Neural progenitor cell (in vitro differentiated cells): Measurements from ENCODE around the gene ATP6V0E2. TPM values are rescaled to one million over a fixed set of nuclear protein-coding genes. Genes with fewer than 3 reads are reported as not detected.

Experiments used
- DNase-seq: peaks from one replicate; pipeline ENCODE4 v3.0.0-alpha.2; 2016; ENCODE audit warnings: low spot score
- H2AFZ ChIP-seq: fragments of 200-600 bp; sonication (generic); replicated peaks from 2 replicates; pipeline ENCODE4 v1.6.1; 2016; ENCODE audit warnings: antibody characterized with exemption
- H3F3A ChIP-seq: fragments of 200-600 bp; sonication (generic); 2 replicates; pipeline ENCODE4 v1.6.1; 2016; ENCODE audit warnings: antibody characterized with exemption, low read depth
- H3K27ac ChIP-seq: fragments of 200-600 bp; sonication (generic); 2 replicates; pipeline ENCODE4 v1.5.1; 2016; ENCODE audit warnings: mild to moderate bottlenecking
- H3K27me3 ChIP-seq: fragments of 200-600 bp; sonication (generic); 2 replicates; pipeline ENCODE4 v1.6.1; 2016; ENCODE audit warnings: mild to moderate bottlenecking, moderate library complexity
- H3K36me3 ChIP-seq: fragments of 200-600 bp; sonication (generic); 2 replicates; pipeline ENCODE4 v1.5.1; 2016
- H3K4me1 ChIP-seq: fragments of 200-600 bp; sonication (generic); 2 replicates; pipeline ENCODE4 v1.6.1; 2016; ENCODE audit warnings: mixed run types
- H3K4me2 ChIP-seq: fragments of 200-600 bp; sonication (generic); 2 replicates; pipeline ENCODE4 v1.6.1; 2016
- H3K4me3 ChIP-seq: fragments of 200-600 bp; sonication (generic); 2 replicates; pipeline ENCODE4 v1.5.1; 2016
- H3K79me2 ChIP-seq: fragments of 200-600 bp; sonication (generic); 2 replicates; pipeline ENCODE4 v1.6.1; 2016; ENCODE audit warnings: low read depth
- H3K9ac ChIP-seq: fragments of 200-600 bp; sonication (generic); 2 replicates; pipeline ENCODE4 v1.6.1; 2016
- H3K9me3 ChIP-seq: fragments of 200-600 bp; sonication (generic); 2 replicates; pipeline ENCODE4 v1.5.1; 2016; ENCODE audit warnings: low read depth
- H4K20me1 ChIP-seq: fragments of 200-600 bp; sonication (generic); 2 replicates; pipeline ENCODE4 v1.6.1; 2016; ENCODE audit warnings: low read depth
- H3K27ac Mint-ChIP-seq: 3 replicates; pipeline ENCODE4 v1.8.0; 2021; ENCODE audit warnings: mixed read lengths
- H3K27me3 Mint-ChIP-seq: 2 replicates; pipeline ENCODE4 v1.8.0; 2022; ENCODE audit warnings: low read depth, mild to moderate bottlenecking, inconsistent platforms, moderate library complexity, mixed read lengths; ENCODE audit not compliant: insufficient read depth
- H3K36me3 Mint-ChIP-seq: 3 replicates; pipeline ENCODE4 v1.8.0; 2021; ENCODE audit warnings: mixed read lengths
- H3K4me1 Mint-ChIP-seq: 3 replicates; pipeline ENCODE4 v1.8.0; 2021; ENCODE audit warnings: mixed read lengths
- H3K4me3 Mint-ChIP-seq: 3 replicates; pipeline ENCODE4 v1.8.0; 2021; ENCODE audit warnings: mild to moderate bottlenecking, moderate library complexity, mixed read lengths
- H3K9me3 Mint-ChIP-seq: 3 replicates; pipeline ENCODE4 v1.8.0; 2020; ENCODE audit warnings: mixed read lengths
- EZH2 ChIP-seq: fragments of 200-600 bp; sonication (generic); IDR thresholded peaks from 2 replicates; pipeline ENCODE4 v1.6.1; 2017; ENCODE audit warnings: antibody characterized with exemption, mild to moderate bottlenecking, moderate library complexity
- EZH2phosphoT487 ChIP-seq: fragments of 200-600 bp; sonication (generic); IDR thresholded peaks from 2 replicates; pipeline ENCODE4 v1.6.1; 2017; ENCODE audit warnings: antibody characterized with exemption
- total RNA-seq: library from RNA; depleted of rRNA; stranded (reverse); fragments of >200 nt; gene quantifications from 2 replicates; pipeline ENCODE4 v1.2.3, GENCODE V29; 2015; ENCODE audit warnings: low replicate concordance
- TF ChIP-seq, protein P1 (sequence below): fragments of 200-600 bp; sonication (generic); IDR thresholded peaks from 2 replicates; pipeline ENCODE4 v1.5.1; 2017; ENCODE audit warnings: antibody characterized with exemption, mild to moderate bottlenecking

ATP6V0E2 gene
- total RNA-seq, 1 donor from 2014 or later: 14.6 TPM

DNA sequence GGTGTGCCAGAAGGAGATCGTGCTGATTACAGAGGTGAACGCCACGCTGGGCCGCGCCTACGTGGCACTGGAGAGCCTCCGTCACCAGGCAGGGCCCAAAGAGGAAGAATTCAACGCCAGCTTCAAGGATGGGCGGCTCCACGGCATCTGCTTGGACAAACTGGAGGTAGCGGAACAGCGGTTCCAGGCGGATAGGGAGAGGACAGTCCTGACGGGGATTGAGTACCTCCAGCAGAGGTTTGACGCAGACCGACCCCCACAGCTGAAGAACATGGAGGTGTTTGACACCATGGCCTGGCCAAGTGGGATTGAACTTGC, 12.1 kb upstream of the ATP6V0E2 start:
- no peak for DNase-seq
- Mint-ChIP-seq H3K27ac (no peak overlapping the region), H3K36me3 (peaks cover 16% of the 10 kb centered on the region), H3K4me1 (peaks cover under 1% of the 10 kb centered on the region), H3K4me3 (no peak overlapping the region), H3K9me3 (no peaks in the 10 kb centered on the region), H3K27me3 (peaks cover 2% of the 10 kb centered on the region)
- Histone ChIP-seq H3K27ac (no peak overlapping the region), H3K9ac (no peak overlapping the region), H3F3A (no peaks in the 10 kb centered on the region), H2AFZ (no peak overlapping the region), H3K27me3 (no peaks in the 10 kb centered on the region), H3K9me3 (no peaks in the 10 kb centered on the region), H3K36me3 (no peaks in the 10 kb centered on the region), H3K4me3 (no peak overlapping the region), H4K20me1 (no peaks in the 10 kb centered on the region), H3K4me1 (no peaks in the 10 kb centered on the region), H3K79me2 (no peaks in the 10 kb centered on the region), H3K4me2 (no peak overlapping the region)
- TF ChIP-seq, protein P1, sequence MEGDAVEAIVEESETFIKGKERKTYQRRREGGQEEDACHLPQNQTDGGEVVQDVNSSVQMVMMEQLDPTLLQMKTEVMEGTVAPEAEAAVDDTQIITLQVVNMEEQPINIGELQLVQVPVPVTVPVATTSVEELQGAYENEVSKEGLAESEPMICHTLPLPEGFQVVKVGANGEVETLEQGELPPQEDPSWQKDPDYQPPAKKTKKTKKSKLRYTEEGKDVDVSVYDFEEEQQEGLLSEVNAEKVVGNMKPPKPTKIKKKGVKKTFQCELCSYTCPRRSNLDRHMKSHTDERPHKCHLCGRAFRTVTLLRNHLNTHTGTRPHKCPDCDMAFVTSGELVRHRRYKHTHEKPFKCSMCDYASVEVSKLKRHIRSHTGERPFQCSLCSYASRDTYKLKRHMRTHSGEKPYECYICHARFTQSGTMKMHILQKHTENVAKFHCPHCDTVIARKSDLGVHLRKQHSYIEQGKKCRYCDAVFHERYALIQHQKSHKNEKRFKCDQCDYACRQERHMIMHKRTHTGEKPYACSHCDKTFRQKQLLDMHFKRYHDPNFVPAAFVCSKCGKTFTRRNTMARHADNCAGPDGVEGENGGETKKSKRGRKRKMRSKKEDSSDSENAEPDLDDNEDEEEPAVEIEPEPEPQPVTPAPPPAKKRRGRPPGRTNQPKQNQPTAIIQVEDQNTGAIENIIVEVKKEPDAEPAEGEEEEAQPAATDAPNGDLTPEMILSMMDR: no peak
- TF ChIP-seq EZH2phosphoT487 (no peak), EZH2 (no peak)

DNA sequence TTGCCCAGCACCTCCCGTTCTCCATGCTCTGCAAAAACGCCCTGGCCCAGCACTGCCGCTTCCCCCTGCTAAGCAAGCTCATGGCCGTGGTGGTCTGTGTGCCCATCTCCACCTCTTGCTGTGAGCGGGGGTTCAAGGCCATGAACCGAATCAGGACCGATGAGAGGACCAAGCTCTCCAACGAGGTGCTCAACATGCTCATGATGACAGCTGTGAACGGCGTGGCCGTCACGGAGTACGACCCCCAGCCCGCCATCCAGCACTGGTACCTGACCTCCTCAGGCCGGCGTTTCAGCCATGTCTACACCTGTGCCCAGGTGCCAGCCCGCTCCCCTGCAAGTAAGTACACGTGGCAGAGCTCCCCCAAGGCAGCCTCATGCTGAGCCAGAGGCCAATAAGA, 11.6 kb upstream of the ATP6V0E2 start:
- Histone ChIP-seq H3K27me3 (no peaks in the 10 kb centered on the region), H3K4me1 (no peaks in the 10 kb centered on the region), H3K9me3 (no peaks in the 10 kb centered on the region), H3K4me2 (no peak overlapping the region), H2AFZ (no peak overlapping the region), H3K27ac (no peak overlapping the region), H3K79me2 (no peaks in the 10 kb centered on the region), H3K9ac (no peak overlapping the region), H3F3A (no peaks in the 10 kb centered on the region), H4K20me1 (no peaks in the 10 kb centered on the region), H3K36me3 (no peaks in the 10 kb centered on the region), H3K4me3 (no peak overlapping the region)
- no peak overlapping the region for H3K27ac Mint-ChIP-seq
- DNase-seq: no peak
- peaks cover 2% of the 10 kb centered on the region for H3K27me3 Mint-ChIP-seq
- TF ChIP-seq, protein P1: no peak
- TF ChIP-seq EZH2phosphoT487 (no peak), EZH2 (no peak)
- peaks cover 16% of the 10 kb centered on the region for H3K36me3 Mint-ChIP-seq
- H3K4me1 Mint-ChIP-seq: no peaks in the 10 kb centered on the region
- no peaks in the 10 kb centered on the region for H3K9me3 Mint-ChIP-seq
- no peak overlapping the region for H3K4me3 Mint-ChIP-seq

DNA sequence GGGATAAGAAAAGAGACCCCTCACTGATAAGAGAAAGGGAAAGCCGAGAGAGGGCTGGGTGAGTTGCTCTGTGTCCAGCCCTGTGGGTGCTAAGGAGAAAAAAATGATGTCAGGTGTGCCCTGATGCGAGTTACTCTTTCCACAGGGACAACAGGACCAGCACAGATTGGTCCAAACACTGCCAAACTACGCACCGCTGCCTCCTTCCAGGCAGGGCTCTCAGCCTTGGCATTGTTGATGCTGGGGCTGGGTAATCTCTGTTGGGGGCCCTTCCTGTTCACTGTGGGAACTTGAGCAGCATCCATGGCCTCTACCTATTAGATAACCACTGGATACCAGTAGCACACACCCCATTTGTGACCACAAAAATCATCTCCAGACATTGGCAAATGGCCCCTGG, 10.3 kb upstream of the ATP6V0E2 start:
- no peak overlapping the region for H3K4me2 ChIP-seq
- no peak overlapping the region for H3K4me3 ChIP-seq
- Mint-ChIP-seq H3K27ac (no peak overlapping the region), H3K4me1 (no peaks in the 10 kb centered on the region), H3K9me3 (no peaks in the 10 kb centered on the region), H3K27me3 (peaks cover 2% of the 10 kb centered on the region), H3K4me3 (no peak overlapping the region), H3K36me3 (peaks cover 16% of the 10 kb centered on the region)
- no peaks in the 10 kb centered on the region for H3K4me1 ChIP-seq
- H3K9ac ChIP-seq: no peak overlapping the region
- TF ChIP-seq, protein P1: no peak
- TF ChIP-seq EZH2phosphoT487 (no peak), EZH2 (no peak)
- no peak overlapping the region for H3K27ac ChIP-seq
- DNase-seq: no peak
- no peaks in the 10 kb centered on the region for H3K9me3 ChIP-seq
- H3K27me3 ChIP-seq: no peaks in the 10 kb centered on the region
- H4K20me1 ChIP-seq: no peaks in the 10 kb centered on the region
- no peaks in the 10 kb centered on the region for H3K79me2 ChIP-seq
- H3F3A ChIP-seq: no peaks in the 10 kb centered on the region
- no peak overlapping the region for H2AFZ ChIP-seq
- no peaks in the 10 kb centered on the region for H3K36me3 ChIP-seq

DNA sequence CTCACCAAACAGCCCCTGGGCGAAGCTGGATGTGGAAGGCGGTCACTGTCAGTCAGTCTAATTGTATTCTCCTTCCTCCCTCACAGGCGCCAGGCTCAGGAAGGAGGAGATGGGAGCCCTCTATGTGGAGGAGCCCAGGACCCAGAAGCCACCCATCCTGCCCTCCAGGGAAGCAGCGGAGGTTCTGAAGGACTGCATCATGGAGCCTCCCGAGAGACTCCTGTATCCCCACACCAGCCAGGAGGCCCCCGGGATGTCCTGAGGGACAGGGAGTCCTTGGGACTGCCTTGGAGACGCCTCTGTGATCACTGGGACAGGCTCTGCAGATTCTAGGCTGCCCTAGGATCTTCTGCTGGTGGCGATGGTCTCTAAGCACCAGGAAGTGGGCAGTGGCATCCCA, 9.7 kb upstream of the ATP6V0E2 start:
- Histone ChIP-seq H3K79me2 (no peaks in the 10 kb centered on the region), H3K4me1 (no peaks in the 10 kb centered on the region), H3K4me3 (no peak overlapping the region), H2AFZ (no peak overlapping the region), H3K9me3 (no peaks in the 10 kb centered on the region), H4K20me1 (no peaks in the 10 kb centered on the region), H3K27me3 (no peaks in the 10 kb centered on the region), H3K9ac (no peak overlapping the region), H3F3A (no peaks in the 10 kb centered on the region), H3K36me3 (no peaks in the 10 kb centered on the region), H3K4me2 (no peak overlapping the region), H3K27ac (no peak overlapping the region)
- Mint-ChIP-seq H3K36me3 (peaks cover 16% of the 10 kb centered on the region), H3K27ac (no peak overlapping the region), H3K4me1 (no peaks in the 10 kb centered on the region), H3K4me3 (no peak overlapping the region), H3K27me3 (peaks cover 2% of the 10 kb centered on the region), H3K9me3 (no peaks in the 10 kb centered on the region)
- no peak for TF ChIP-seq EZH2
- TF ChIP-seq, protein P1: no peak
- no peak for TF ChIP-seq EZH2phosphoT487
- DNase-seq: no peak
